OCI-LY1 (cell line): Measurements from ENCODE around the gene IKZF1.

Experiments used
- EZH2 ChIP-seq: fragments of 200-600 bp; sonication (generic), shearing (Covaris generic); IDR thresholded peaks from 2 replicates; pipeline ENCODE4 v1.8.0; 2017; ENCODE audit warnings: borderline replicate concordance, mixed run types, mild to moderate bottlenecking, antibody characterized with exemption, low read length, moderate library complexity, mixed read lengths
- TF ChIP-seq, protein P1 (sequence below): fragments of 200-600 bp; sonication (generic), shearing (Covaris generic); IDR thresholded peaks from 2 replicates; pipeline ENCODE4 v1.5.1; 2017; ENCODE audit warnings: mild to moderate bottlenecking, antibody characterized with exemption, low read length, moderate library complexity, mixed read lengths

DNA sequence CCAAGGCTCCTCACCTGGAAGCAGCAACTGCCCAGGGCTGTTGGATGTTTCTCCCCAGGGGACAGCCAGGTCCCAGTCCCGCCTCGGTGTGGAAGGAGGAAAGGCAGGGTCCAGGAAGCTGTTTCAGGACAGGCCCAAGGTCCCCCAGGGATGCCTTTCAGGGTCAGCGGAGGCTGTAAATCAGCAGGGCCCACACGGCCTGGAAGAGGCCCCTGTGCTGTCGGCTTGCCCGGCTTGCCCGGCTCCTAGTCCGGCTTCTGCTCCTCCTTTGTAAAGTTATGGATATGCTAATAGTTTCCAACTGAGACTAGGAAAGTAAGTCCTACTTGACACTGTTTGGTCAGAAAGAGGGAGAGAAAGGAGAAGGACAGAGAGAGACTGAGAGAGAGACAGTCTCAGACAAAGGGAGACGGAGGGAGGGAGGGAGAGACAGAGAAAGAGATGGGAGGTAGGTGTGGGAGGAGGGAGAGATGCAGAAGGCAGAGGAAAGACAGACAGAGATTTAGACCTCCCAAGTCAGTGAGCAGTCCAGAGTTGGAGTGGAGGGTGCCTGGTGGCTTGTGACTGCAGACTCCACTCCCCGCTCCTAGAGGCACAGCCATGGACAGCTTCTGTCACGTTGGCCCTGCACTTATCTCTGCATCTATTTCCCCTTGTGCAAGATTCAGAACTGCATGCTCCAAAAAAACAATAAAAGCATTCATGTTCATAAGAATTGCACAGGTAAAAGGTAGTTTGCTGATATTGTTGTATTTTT lies 10.5 kb downstream of the IKZF1 start:
- TF ChIP-seq, protein P1, sequence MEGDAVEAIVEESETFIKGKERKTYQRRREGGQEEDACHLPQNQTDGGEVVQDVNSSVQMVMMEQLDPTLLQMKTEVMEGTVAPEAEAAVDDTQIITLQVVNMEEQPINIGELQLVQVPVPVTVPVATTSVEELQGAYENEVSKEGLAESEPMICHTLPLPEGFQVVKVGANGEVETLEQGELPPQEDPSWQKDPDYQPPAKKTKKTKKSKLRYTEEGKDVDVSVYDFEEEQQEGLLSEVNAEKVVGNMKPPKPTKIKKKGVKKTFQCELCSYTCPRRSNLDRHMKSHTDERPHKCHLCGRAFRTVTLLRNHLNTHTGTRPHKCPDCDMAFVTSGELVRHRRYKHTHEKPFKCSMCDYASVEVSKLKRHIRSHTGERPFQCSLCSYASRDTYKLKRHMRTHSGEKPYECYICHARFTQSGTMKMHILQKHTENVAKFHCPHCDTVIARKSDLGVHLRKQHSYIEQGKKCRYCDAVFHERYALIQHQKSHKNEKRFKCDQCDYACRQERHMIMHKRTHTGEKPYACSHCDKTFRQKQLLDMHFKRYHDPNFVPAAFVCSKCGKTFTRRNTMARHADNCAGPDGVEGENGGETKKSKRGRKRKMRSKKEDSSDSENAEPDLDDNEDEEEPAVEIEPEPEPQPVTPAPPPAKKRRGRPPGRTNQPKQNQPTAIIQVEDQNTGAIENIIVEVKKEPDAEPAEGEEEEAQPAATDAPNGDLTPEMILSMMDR, result no peak
- TF ChIP-seq EZH2, result no peak
